Keratinocyte (primary cell): ENCODE data around the gene GPHB5.

Source experiments
- CTCF ChIP-seq, 3 experiments: IDR thresholded peaks in 1 of 3; conservative IDR thresholded peaks in 1 of 3; optimal IDR thresholded peaks in 1 of 3; 2 replicates in 2 of 3; 3 replicates in 1 of 3; pipeline versions ENCODE3 to v1.5.1; 2011; ENCODE audit warnings: low read length in 3 of 3, mild to moderate bottlenecking in 3 of 3, moderate library complexity in 2 of 3, control low read depth in 1 of 3, inconsistent platforms in 1 of 3; ENCODE audit not compliant: insufficient read depth in 2 of 3; ENCODE audit errors: extremely low read depth in 1 of 3
- EZH2 ChIP-seq: IDR thresholded peaks from one replicate; pipeline ENCODE4 v1.6.1; 2012; ENCODE audit warnings: inconsistent platforms, mild to moderate bottlenecking, low read length, moderate library complexity

DNA sequence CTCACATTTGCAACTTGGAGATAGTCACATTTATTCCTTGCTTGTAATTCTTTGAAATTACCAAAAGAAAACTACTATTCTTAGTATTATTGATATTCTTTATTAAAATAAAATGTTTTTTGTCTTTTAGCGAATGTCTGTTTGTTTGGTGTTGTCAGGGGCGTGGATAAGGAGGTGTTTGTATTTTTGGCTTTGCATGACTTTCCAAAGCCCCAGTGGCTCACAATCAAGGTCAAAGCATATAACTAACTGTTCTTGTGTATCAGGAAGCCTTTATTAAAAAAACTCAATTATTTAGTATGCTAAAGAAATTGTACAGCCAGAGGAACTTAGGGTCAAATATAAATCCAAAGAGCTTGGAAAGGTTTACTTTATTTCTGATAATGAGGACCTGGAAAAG, 17.9 kb downstream of the GPHB5 start:
- TF ChIP-seq CTCF (optimal IDR thresholded peaks at IDR 0.05 in 1 of 3, IDR thresholded peaks at IDR 0.05 in 1 of 3, conservative IDR thresholded peaks at IDR 0.05 in 1 of 3; ENCODE audit: extremely low read depth in 1 of 3, insufficient read depth in 2 of 3, low read length in 3 of 3) (no peak), EZH2 (no peak)
